Mesendoderm (in vitro differentiated cells): ENCODE measurements around the gene KRT34.

Experiments used
- DNase-seq: peaks from one replicate; pipeline ENCODE4 v3.0.0; 2013
- H2AK5ac ChIP-seq: 2 replicates; pipeline ENCODE4 v1.6.1; 2013; ENCODE audit warnings: low read length, inconsistent platforms
- H2BK120ac ChIP-seq: 2 replicates; pipeline ENCODE4 v1.6.1; 2013; ENCODE audit warnings: low read depth, mild to moderate bottlenecking, low read length, moderate library complexity, mixed read lengths
- H2BK15ac ChIP-seq: replicated peaks from 2 replicates; pipeline ENCODE4 v1.6.1; 2013; ENCODE audit warnings: low read depth, mild to moderate bottlenecking, moderate library complexity
- H2BK5ac ChIP-seq: 2 replicates; pipeline ENCODE4 v1.6.1; 2013; ENCODE audit warnings: low read length, inconsistent platforms
- H3K18ac ChIP-seq: 2 replicates; pipeline ENCODE4 v1.6.1; 2013; ENCODE audit warnings: mild to moderate bottlenecking, low read length, mixed read lengths
- H3K23ac ChIP-seq: one replicate; pipeline ENCODE4 v1.6.1; 2013; ENCODE audit warnings: low read length
- H3K27ac ChIP-seq: 2 replicates; pipeline ENCODE4 v1.5.1; 2013; ENCODE audit warnings: low read depth, mild to moderate bottlenecking, inconsistent platforms, low read length, moderate library complexity
- H3K27me3 ChIP-seq: 2 replicates; pipeline ENCODE4 v1.6.1; 2013; ENCODE audit warnings: low read length, control low read depth, mild to moderate bottlenecking, inconsistent platforms; ENCODE audit not compliant: insufficient read depth, poor library complexity
- H3K36me3 ChIP-seq: 2 replicates; pipeline ENCODE4 v1.6.1; 2013; ENCODE audit warnings: low read length, inconsistent platforms; ENCODE audit not compliant: control insufficient read depth, insufficient read depth
- H3K4ac ChIP-seq: one replicate; pipeline ENCODE4 v1.6.1; 2013; ENCODE audit warnings: low read depth, mild to moderate bottlenecking, low read length, moderate library complexity
- H3K4me1 ChIP-seq: 2 replicates; pipeline ENCODE4 v1.6.1; 2013; ENCODE audit warnings: low read depth, low read length, inconsistent platforms; ENCODE audit not compliant: control insufficient read depth
- H3K4me2 ChIP-seq: 2 replicates; pipeline ENCODE4 v1.6.1; 2013; ENCODE audit warnings: low read length
- H3K4me3 ChIP-seq: 2 replicates; pipeline ENCODE4 v1.5.1; 2013; ENCODE audit warnings: mild to moderate bottlenecking, low read length
- H3K56ac ChIP-seq: one replicate; pipeline ENCODE4 v1.6.1; 2013; ENCODE audit warnings: low read length
- H3K79me1 ChIP-seq: 2 replicates; pipeline ENCODE4 v1.6.1; 2013; ENCODE audit warnings: low read length, inconsistent platforms
- H3K79me2 ChIP-seq: 2 replicates; pipeline ENCODE4 v1.6.1; 2013; ENCODE audit warnings: mild to moderate bottlenecking, low read length; ENCODE audit not compliant: control insufficient read depth, insufficient read depth
- H3K9ac ChIP-seq: 2 replicates; pipeline ENCODE4 v1.6.1; 2013; ENCODE audit warnings: low read length, inconsistent platforms
- H4K5ac ChIP-seq: one replicate; pipeline ENCODE4 v1.6.1; 2013; ENCODE audit warnings: low read length
- H4K8ac ChIP-seq: one replicate; pipeline ENCODE4 v1.6.1; 2013; ENCODE audit warnings: low read depth, mild to moderate bottlenecking, control low read depth, low read length, moderate library complexity
- WGBS: extraction: QIAGEN DNeasy Blood & Tissue Kit; methylation state at CpG from one replicate; pipeline ENCODE4 v1.1.7; 2013; ENCODE audit warnings: low lambda C conversion rate, missing lambda C conversion rate; ENCODE audit not compliant: insufficient coverage; ENCODE audit errors: extremely low coverage; 5-methylcytosine and 5-hydroxymethylcytosine counted together

KRT34 gene

DNA sequence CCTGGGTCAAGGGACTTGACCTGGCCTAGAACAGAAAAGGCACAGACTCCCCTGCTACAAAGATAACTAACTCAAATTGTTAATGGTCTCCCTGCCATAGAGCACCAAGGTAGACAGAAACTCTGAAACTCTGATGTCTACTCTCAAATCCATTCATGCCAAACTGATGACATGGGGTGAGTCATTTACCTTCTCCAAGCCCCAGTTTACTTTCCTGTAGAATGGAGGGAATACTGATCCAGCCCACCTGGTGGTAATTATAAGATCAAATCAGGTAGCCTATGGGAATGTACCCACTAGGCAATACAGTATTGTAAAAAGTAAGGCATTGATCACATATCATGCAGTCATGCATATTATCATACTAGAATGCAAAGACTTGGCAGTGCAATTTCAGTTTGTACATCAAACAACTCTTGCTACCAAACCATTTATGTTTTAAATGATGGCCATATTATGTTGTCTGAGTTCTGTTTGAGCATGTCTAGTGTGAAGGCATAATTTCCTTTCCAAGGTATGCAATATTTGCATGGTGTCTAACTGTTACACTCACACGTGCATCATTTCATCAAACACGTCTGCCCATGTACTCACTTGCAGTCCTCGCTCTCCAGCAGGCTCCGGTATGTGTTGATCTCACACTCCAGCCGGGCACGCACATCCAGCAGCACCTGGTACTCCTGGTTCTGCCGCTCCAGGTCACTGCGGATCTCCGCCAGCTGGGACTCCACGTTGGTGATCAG is 12.3 kb upstream of the KRT34 start:
- Histone ChIP-seq H3K36me3 (no peaks in the 10 kb centered on the region), H3K4ac (no peak overlapping the region), H3K27me3 (no peaks in the 10 kb centered on the region), H4K8ac (no peak overlapping the region), H3K79me1 (no peaks in the 10 kb centered on the region), H4K5ac (no peak overlapping the region), H3K79me2 (no peaks in the 10 kb centered on the region), H3K4me2 (no peak overlapping the region), H2BK120ac (no peak overlapping the region), H3K9ac (no peak overlapping the region), H3K23ac (no peak overlapping the region), H2BK5ac (no peak overlapping the region), H3K4me1 (no peaks in the 10 kb centered on the region), H3K4me3 (no peak overlapping the region), H2BK15ac (no peak overlapping the region), H3K56ac (no peak overlapping the region), H2AK5ac (no peak overlapping the region), H3K18ac (no peak overlapping the region), H3K27ac (no peak overlapping the region)
- no peak for DNase-seq
- WGBS = no CpG with 5 or more reads among the region's 10 CpGs

DNA sequence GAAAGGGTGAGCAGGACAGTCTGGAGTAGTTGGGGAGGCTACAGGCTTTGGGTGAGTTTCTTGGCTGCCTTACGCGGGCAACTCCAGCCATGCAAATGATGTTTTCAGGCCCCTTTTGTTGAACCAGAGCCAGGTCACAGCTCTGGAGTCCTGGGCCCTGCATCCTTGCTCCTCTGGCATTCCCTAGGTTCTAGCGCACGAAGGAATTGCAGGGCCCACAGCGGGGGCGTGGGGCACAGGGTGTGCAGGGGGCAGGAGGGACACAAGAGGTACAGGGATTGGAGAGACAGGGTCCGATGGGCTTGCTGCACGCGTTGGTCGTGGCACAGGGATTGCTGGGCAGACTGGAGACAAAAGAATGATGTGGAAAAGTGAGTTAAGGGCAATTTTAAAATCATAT is 11.7 kb upstream of the KRT34 start:
- Histone ChIP-seq H3K4me2 (no peak overlapping the region), H3K79me1 (no peaks in the 10 kb centered on the region), H3K4ac (no peak overlapping the region), H2BK120ac (no peak overlapping the region), H3K23ac (no peak overlapping the region), H3K79me2 (no peaks in the 10 kb centered on the region), H4K5ac (no peak overlapping the region), H3K56ac (no peak overlapping the region), H3K36me3 (no peaks in the 10 kb centered on the region), H2BK5ac (no peak overlapping the region), H2BK15ac (no peak overlapping the region), H3K4me3 (no peak overlapping the region), H3K27me3 (no peaks in the 10 kb centered on the region), H3K4me1 (no peaks in the 10 kb centered on the region), H3K9ac (no peak overlapping the region), H2AK5ac (no peak overlapping the region), H3K27ac (no peak overlapping the region), H3K18ac (no peak overlapping the region), H4K8ac (no peak overlapping the region)
- no peak for DNase-seq
- WGBS = no CpG with 5 or more reads among the region's 10 CpGs

DNA sequence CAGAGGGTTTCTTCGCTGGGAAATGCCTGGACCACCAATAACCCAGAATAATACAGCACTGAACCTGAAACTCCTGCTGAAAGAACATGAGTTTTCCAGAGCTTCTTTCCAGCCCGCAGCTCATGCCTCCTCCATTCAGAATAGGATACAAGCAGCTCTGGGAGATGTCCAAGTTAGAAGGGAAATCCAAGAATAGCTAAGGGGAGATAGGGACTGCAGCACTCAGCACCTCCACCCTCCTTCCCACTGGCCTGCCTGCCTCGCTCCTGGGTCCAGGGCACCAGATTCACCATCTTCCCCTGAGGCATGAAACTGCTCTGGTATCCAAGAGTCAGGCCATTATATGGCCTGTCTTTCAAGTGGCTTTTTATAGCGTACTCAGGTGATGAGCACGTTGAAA is 11.2 kb upstream of the KRT34 start:
- H3K4me3 ChIP-seq = no peak overlapping the region
- no peak overlapping the region for H2AK5ac ChIP-seq
- no peak overlapping the region for H2BK120ac ChIP-seq
- no peak overlapping the region for H3K23ac ChIP-seq
- H3K36me3 ChIP-seq = no peaks in the 10 kb centered on the region
- H3K4me1 ChIP-seq = no peaks in the 10 kb centered on the region
- no peak overlapping the region for H3K27ac ChIP-seq
- DNase-seq = no peak
- H3K4ac ChIP-seq = no peak overlapping the region
- no peaks in the 10 kb centered on the region for H3K79me2 ChIP-seq
- H4K8ac ChIP-seq = no peak overlapping the region
- no peaks in the 10 kb centered on the region for H3K27me3 ChIP-seq
- no peaks in the 10 kb centered on the region for H3K79me1 ChIP-seq
- no peak overlapping the region for H3K9ac ChIP-seq
- no peak overlapping the region for H2BK15ac ChIP-seq
- no peak overlapping the region for H3K18ac ChIP-seq
- no CpG with 5 or more reads among the region's 5 CpGs for WGBS
- H2BK5ac ChIP-seq = no peak overlapping the region
- H4K5ac ChIP-seq = no peak overlapping the region
- H3K56ac ChIP-seq = no peak overlapping the region
- H3K4me2 ChIP-seq = no peak overlapping the region

DNA sequence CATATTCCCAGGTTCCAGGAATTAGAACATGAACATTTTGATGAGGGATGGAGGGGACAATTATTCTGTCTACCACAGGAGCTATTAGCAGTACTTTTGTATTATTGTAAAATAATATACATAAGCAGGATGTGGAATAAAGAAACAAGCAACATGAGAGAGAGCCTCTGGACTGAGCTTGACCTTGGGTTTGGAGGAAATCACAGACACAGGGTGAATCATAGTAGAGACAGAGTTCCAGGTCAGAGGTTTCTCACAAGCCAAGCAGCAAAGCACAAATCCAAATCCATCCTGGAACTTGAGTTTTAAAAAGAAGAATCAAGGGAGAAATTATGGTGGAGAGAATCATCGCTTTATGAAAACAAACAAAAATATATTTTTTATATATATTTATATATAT is 10.2 kb upstream of the KRT34 start:
- Histone ChIP-seq H3K79me2 (no peaks in the 10 kb centered on the region), H4K5ac (no peak overlapping the region), H2BK15ac (no peak overlapping the region), H3K27me3 (no peaks in the 10 kb centered on the region), H3K79me1 (no peaks in the 10 kb centered on the region), H3K4ac (no peak overlapping the region), H3K27ac (no peak overlapping the region), H4K8ac (no peak overlapping the region), H2BK5ac (no peak overlapping the region), H3K4me1 (no peaks in the 10 kb centered on the region), H3K36me3 (no peaks in the 10 kb centered on the region), H3K18ac (no peak overlapping the region), H3K4me3 (no peak overlapping the region), H2AK5ac (no peak overlapping the region), H3K56ac (no peak overlapping the region), H2BK120ac (no peak overlapping the region), H3K9ac (no peak overlapping the region), H3K23ac (no peak overlapping the region), H3K4me2 (no peak overlapping the region)
- DNase-seq = no peak
- WGBS = no CpG with 5 or more reads among the region's 1 CpG

DNA sequence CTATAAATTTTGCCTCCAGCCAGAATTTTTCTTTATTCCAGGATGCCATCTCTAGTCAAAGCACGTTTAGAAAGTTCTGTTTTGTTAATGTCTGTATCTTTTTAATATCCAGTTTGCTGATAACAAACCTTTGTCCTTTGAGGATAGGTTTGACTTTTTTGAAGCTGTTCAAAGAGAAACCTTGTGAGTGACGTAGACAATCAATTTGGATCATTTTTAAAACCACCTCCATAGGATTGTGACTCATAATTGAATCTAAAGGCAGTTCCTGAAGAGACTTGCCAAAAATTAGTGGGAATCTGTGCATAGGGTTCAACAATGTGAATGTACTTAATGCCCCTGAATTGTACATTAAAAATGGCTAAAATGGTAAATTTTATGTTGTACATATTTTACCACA is 9.4 kb upstream of the KRT34 start:
- no peak overlapping the region for H2BK5ac ChIP-seq
- H3K4me3 ChIP-seq = no peak overlapping the region
- H4K5ac ChIP-seq = no peak overlapping the region
- H3K4me1 ChIP-seq = no peaks in the 10 kb centered on the region
- H3K36me3 ChIP-seq = no peaks in the 10 kb centered on the region
- no peaks in the 10 kb centered on the region for H3K27me3 ChIP-seq
- H4K8ac ChIP-seq = no peak overlapping the region
- no peak overlapping the region for H3K23ac ChIP-seq
- H3K27ac ChIP-seq = no peak overlapping the region
- DNase-seq = no peak
- no peak overlapping the region for H3K4me2 ChIP-seq
- WGBS = no CpG with 5 or more reads among the region's 2 CpGs
- H3K4ac ChIP-seq = no peak overlapping the region
- no peak overlapping the region for H3K18ac ChIP-seq
- no peaks in the 10 kb centered on the region for H3K79me2 ChIP-seq
- no peak overlapping the region for H2BK15ac ChIP-seq
- H2AK5ac ChIP-seq = no peak overlapping the region
- H3K9ac ChIP-seq = no peak overlapping the region
- no peak overlapping the region for H2BK120ac ChIP-seq
- no peaks in the 10 kb centered on the region for H3K79me1 ChIP-seq
- H3K56ac ChIP-seq = no peak overlapping the region

DNA sequence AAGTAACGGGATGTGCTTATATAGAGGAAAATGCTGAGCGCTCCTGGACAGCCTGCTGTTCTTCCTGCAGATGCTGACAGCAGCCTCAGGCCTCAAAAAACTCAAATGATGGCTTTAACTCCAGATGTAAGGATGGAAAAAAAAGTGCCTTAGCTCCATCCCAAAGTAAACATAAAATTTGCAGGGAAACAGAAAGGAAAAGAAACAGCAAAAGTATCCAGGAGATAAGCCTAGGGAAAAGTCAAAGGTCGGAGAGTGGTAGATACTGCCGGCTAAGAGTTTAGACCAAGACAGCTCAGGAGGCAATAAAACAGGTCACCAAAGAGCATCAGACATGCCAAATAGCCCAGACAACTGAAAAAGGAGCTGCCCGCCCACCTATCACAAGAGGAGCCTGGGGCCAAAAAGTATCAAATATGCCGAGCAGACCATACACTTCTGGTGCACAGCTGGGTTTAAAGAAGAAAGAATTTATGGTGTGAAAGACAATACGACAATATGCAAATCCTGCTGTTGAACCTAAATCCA is 8.4 kb upstream of the KRT34 start:
- Histone ChIP-seq H4K8ac (no peak overlapping the region), H3K4me3 (no peak overlapping the region), H4K5ac (no peak overlapping the region), H3K27me3 (no peaks in the 10 kb centered on the region), H3K79me2 (no peaks in the 10 kb centered on the region), H3K56ac (no peak overlapping the region), H3K18ac (no peak overlapping the region), H3K4me2 (no peak overlapping the region), H2BK120ac (no peak overlapping the region), H3K79me1 (no peaks in the 10 kb centered on the region), H2BK15ac (no peak overlapping the region), H2AK5ac (no peak overlapping the region), H2BK5ac (no peak overlapping the region), H3K27ac (no peak overlapping the region), H3K9ac (no peak overlapping the region), H3K4me1 (no peaks in the 10 kb centered on the region), H3K23ac (no peak overlapping the region), H3K4ac (no peak overlapping the region), H3K36me3 (no peaks in the 10 kb centered on the region)
- no CpG with 5 or more reads among the region's 7 CpGs for WGBS
- DNase-seq = no peak
